Esophagus muscularis mucosa (tissue), 4 donors: ENCODE measurements around the gene PEX14. TPM values are rescaled to one million over a fixed set of nuclear protein-coding genes. Genes with fewer than 3 reads are reported as not detected.
A peak's percentile ranks its signal among the peaks of the same experiment; 100 is the strongest.

ENCODE experiments used
- DNase-seq: peaks from one replicate; pipeline ENCODE4 v3.0.0-alpha.2; 2017; ENCODE audit errors: extremely low spot score
- H3K27ac ChIP-seq, 4 donors: fragments of 200-600 bp; sonication (generic); replicated peaks in 1 of 4; 1 replicate in 3 of 4; 2 replicates in 1 of 4; pipeline ENCODE4 v1.5.1; 2016 to 2019; ENCODE audit warnings: mild to moderate bottlenecking in 1 of 4
- H3K27me3 ChIP-seq, 4 donors: fragments of 200-600 bp; sonication (generic); one replicate each; pipeline versions ENCODE4 v1.5.1 to v1.6.0; 2016 to 2019
- H3K36me3 ChIP-seq, 4 donors: fragments of 200-600 bp; sonication (generic); one replicate each; pipeline ENCODE4 v1.5.1; 2016 to 2019
- H3K4me1 ChIP-seq, 4 donors: fragments of 200-600 bp; sonication (generic); one replicate each; pipeline ENCODE4 v1.5.1; 2016 to 2019
- H3K4me3 ChIP-seq, 4 donors: fragments of 200-600 bp; sonication (generic); 1 replicate in 2 of 4; 2 replicates in 2 of 4; pipeline ENCODE4 v1.5.1; 2016 to 2019; ENCODE audit warnings: mild to moderate bottlenecking in 4 of 4, moderate library complexity in 1 of 4
- H3K9me3 ChIP-seq, 4 donors: fragments of 200-600 bp; sonication (generic); 1 replicate in 3 of 4; 2 replicates in 1 of 4; pipeline ENCODE4 v1.5.1; 2016 to 2019
- EP300 ChIP-seq: sonication (generic); formaldehyde crosslinking; IDR thresholded peaks from one replicate; pipeline ENCODE4 v1.6.1; 2017; ENCODE audit warnings: antibody characterized with exemption
- POLR2A ChIP-seq: fragments of 450-650 bp; IDR thresholded peaks from one replicate; pipeline ENCODE4 v1.6.1; 2017; ENCODE audit warnings: antibody characterized with exemption, moderate library complexity, mild to moderate bottlenecking, low read depth
- POLR2AphosphoS5 ChIP-seq, 2 donors: sonication (generic); formaldehyde crosslinking; IDR thresholded peaks; one replicate each; pipeline ENCODE4 v1.6.1; 2017; ENCODE audit warnings: antibody characterized with exemption in 2 of 2
- WGBS: methylation state at CpG from one replicate; pipeline ENCODE4 v1.1.5; 2018; 5-methylcytosine and 5-hydroxymethylcytosine counted together
- intact Hi-C: fragments of 100-400 bp; cut with DNase I; formaldehyde crosslinking; loops from one replicate; pipeline ENCODE4 v1.15.1; 2023
- total RNA-seq, 4 donors: library from RNA; depleted of rRNA; stranded (reverse); fragments of >200 nt; gene quantifications; one replicate each; pipeline versions ENCODE4 v1.1.0 to v1.2.1, GENCODE V29; 2016
- TF ChIP-seq, protein P1 (sequence below), 3 experiments: fragments of 200-600 bp in 2 of 3; fragments of 450-650 bp in 1 of 3; sonication (generic) in 2 of 3; IDR thresholded peaks; one replicate each; pipeline ENCODE4 v1.5.1; 2017 to 2019; ENCODE audit warnings: antibody characterized with exemption in 3 of 3, mild to moderate bottlenecking in 2 of 3, moderate library complexity in 1 of 3

Gene PEX14
- total RNA-seq, 4 donors from 2014 or later: 16.2 to 24.2 (median 20.1) TPM

DNA sequence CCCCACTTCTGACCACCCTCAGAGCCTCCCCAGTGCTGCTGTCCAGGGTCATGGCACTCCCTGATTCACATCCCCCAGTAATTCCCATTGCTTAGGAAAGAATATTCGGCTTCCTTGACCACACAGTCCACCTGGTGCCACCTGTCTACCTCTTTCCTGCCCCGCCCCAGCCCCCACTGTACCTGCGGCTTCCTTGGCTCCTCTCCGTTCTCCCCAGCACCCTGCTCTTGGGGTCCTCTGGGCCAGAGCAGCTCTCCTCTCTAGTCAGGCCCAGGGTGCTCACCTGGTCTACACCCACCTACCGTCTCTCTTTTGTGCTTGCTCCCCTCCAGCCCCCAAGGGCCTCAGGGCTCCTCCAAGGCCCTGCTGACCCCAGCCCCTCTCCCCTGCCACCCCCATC, 142.6 kb downstream of the PEX14 start:
- H3K4me3 ChIP-seq: no peak overlapping the region
- H3K27me3 ChIP-seq: no peaks in the 10 kb centered on the region
- H3K27ac ChIP-seq: no peak overlapping the region
- no peaks in the 10 kb centered on the region for H3K9me3 ChIP-seq
- intact Hi-C loops: no loop called here
- DNase-seq: no peak
- H3K36me3 ChIP-seq: peaks cover 0 to 30% (median 5%) of the 10 kb centered on the region in 4 donors
- H3K4me1 ChIP-seq: peaks cover 0 to 8% (median 3%) of the 10 kb centered on the region in 4 donors
- TF ChIP-seq, protein P1, sequence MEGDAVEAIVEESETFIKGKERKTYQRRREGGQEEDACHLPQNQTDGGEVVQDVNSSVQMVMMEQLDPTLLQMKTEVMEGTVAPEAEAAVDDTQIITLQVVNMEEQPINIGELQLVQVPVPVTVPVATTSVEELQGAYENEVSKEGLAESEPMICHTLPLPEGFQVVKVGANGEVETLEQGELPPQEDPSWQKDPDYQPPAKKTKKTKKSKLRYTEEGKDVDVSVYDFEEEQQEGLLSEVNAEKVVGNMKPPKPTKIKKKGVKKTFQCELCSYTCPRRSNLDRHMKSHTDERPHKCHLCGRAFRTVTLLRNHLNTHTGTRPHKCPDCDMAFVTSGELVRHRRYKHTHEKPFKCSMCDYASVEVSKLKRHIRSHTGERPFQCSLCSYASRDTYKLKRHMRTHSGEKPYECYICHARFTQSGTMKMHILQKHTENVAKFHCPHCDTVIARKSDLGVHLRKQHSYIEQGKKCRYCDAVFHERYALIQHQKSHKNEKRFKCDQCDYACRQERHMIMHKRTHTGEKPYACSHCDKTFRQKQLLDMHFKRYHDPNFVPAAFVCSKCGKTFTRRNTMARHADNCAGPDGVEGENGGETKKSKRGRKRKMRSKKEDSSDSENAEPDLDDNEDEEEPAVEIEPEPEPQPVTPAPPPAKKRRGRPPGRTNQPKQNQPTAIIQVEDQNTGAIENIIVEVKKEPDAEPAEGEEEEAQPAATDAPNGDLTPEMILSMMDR (IDR thresholded peaks at IDR 0.05): no peak
- no peak for TF ChIP-seq EP300
- TF ChIP-seq POLR2A: no peak
- no peak for TF ChIP-seq POLR2AphosphoS5 (IDR thresholded peaks at IDR 0.05)
- 93% methylated on average over 5 of the region's 5 CpGs for WGBS

DNA sequence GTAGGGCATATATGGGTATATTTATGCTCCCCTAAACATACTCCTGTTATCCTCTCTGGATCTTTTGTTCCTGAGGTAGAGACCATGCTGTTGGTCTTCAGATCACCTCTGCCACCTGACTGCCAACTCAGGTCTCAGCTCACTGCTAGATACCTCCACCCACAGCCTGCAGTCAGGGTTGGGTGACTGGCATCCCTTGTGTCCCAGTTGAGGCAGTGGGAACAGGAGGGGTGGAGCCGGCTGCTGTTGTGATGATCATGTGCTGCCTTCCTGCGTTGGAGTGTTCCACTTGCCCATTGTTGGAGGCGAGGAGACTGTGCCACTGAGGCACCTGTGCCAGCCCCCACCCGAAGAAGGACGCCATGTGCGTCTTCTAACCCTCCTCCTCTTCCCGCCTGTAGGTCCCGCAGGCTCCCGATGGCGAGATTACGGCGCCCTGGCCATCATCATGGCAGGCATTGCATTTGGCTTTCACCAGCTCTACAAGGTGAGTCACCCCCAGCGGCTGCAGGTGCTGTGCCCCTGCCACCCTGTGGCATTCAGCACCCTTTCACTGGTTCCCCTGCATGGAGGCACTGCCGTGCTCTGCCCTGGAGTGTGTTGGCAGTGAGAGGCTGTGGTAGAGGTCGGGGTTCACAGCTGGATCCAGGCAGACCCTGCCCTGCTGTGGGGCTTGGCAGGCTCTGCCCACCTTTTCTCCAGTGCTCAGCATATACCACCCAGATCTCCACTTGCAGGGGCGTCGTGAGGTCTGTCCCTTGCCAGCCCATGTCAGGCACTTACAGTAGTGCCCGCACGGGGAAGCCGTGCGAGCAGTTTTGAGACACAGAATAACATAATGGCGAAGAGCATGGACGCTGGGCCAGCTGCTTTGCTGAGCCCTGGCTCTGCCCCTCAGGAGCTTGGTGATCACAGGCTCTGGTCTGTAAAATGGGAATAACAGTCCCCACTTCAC, 143.5 kb downstream of the PEX14 start:
- TF ChIP-seq POLR2AphosphoS5 (IDR thresholded peaks at IDR 0.05) (no peak), EP300 (no peak), POLR2A (no peak)
- TF ChIP-seq, protein P1 (IDR thresholded peaks at IDR 0.05): no peak
- no peak overlapping the region for H3K4me3 ChIP-seq
- H3K4me1 ChIP-seq: peaks cover 0 to 8% (median 3%) of the 10 kb centered on the region in 4 donors
- DNase-seq: no peak
- WGBS: 94% methylated on average over 20 of the region's 23 CpGs
- no peaks in the 10 kb centered on the region for H3K9me3 ChIP-seq
- H3K27ac ChIP-seq: no peak overlapping the region
- H3K27me3 ChIP-seq: no peaks in the 10 kb centered on the region
- intact Hi-C loops: no loop called here
- H3K36me3 ChIP-seq: peaks cover 0 to 36% (median 9%) of the 10 kb centered on the region in 4 donors

DNA sequence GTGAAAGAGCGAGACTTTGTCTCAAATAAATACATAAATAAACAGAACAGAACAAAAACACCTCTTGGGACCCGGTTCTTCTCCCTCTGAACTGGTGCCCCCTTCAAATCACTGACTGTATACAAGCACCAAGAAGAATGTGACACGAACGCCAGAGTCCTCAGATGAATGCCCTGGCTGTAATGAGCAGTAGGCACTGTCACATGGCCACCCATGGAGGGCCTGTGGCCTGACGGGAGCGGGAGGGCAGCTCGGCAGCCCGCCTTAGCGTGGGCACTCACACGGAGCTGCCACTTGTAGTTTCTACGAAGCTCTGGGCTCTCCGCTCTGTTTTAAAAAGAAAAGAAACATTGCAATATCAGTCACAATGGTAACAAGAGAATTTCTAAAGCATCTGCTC, 146.0 kb downstream of the PEX14 start:
- Histone ChIP-seq H3K36me3 (peaks cover 11 to 54% (median 26%) of the 10 kb centered on the region in 4 donors), H3K27me3 (no peaks in the 10 kb centered on the region), H3K4me3 (no peak overlapping the region), H3K9me3 (no peaks in the 10 kb centered on the region), H3K4me1 (peaks cover 0 to 19% (median 9%) of the 10 kb centered on the region in 4 donors), H3K27ac (no peak overlapping the region)
- whole genome bisulfite sequencing: 98% methylated on average over 11 of the region's 12 CpGs
- TF ChIP-seq POLR2A (no peak), EP300 (no peak), POLR2AphosphoS5 (IDR thresholded peaks at IDR 0.05) (no peak)
- TF ChIP-seq, protein P1 (IDR thresholded peaks at IDR 0.05): no peak
- intact Hi-C loops: no loop called here
- DNase-seq: no peak

DNA sequence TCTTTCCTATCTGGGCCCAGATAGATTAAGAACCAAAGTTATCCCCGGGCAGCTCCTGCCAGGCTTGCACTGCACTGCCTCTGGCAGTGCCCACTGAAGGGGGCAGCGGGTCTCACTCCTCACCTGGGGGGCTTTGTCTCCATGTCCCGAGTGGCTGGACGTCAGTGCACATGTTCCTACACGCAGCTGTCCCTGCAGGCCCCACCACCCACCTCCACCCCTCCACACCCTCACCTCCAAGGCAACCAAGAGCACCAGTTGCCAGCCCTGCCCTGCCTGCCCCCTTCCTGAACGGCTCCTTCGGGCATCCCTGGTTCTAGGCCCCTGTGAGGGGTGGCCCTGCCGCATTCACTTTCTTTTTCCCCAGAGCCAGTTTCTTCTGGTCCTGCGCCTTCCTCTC, 147.2 kb downstream of the PEX14 start:
- no peak overlapping the region for H3K4me3 ChIP-seq
- 83% methylated on average over 9 of the region's 9 CpGs for WGBS
- peak overlapping the region; percentile 34 to 76 (median 66) for H3K27ac ChIP-seq
- no peaks in the 10 kb centered on the region for H3K9me3 ChIP-seq
- DNase-seq: no peak
- H3K4me1 ChIP-seq: peaks cover 0 to 19% (median 9%) of the 10 kb centered on the region in 4 donors
- H3K27me3 ChIP-seq: no peaks in the 10 kb centered on the region
- H3K36me3 ChIP-seq: peaks cover 11 to 47% (median 30%) of the 10 kb centered on the region in 4 donors
- TF ChIP-seq, protein P1 (IDR thresholded peaks at IDR 0.05): no peak
- no peak for TF ChIP-seq EP300
- no peak for TF ChIP-seq POLR2AphosphoS5 (IDR thresholded peaks at IDR 0.05)
- no peak for TF ChIP-seq POLR2A
- intact Hi-C loops: no loop called here
